GM21360 (cell line): Measurements from ENCODE around the gene CMKLR1.

Experiments
- ATAC-seq: cut with Tn5 transposase; IDR thresholded peaks from one replicate; pipeline ENCODE4 v1.9.1; 2021; ENCODE audit warnings: mild to moderate bottlenecking, moderate library complexity; ENCODE audit not compliant: unreplicated experiment

CMKLR1 gene

GRCh38 chr12:108269224-108269623, 69.9 kb downstream of the CMKLR1 start:
- no peak for ATAC-seq

GRCh38 chr12:108268397-108268796, 70.7 kb downstream of the CMKLR1 start:
- ATAC-seq = no peak

GRCh38 chr12:108267450-108267849, 71.7 kb downstream of the CMKLR1 start:
- no peak for ATAC-seq

- ATAC-seq = no peak
Measured at GRCh38 chr12:108266131-108266530, 73.0 kb downstream of the CMKLR1 start.

GRCh38 chr12:108265505-108265904, 73.6 kb downstream of the CMKLR1 start:
- no peak for ATAC-seq

GRCh38 chr12:108260969-108261368, 78.1 kb downstream of the CMKLR1 start:
- no peak for ATAC-seq

GRCh38 chr12:108260039-108260438, 79.1 kb downstream of the CMKLR1 start:
- ATAC-seq = no peak

- no peak for ATAC-seq
Measured at GRCh38 chr12:108257610-108258106, 81.5 kb downstream of the CMKLR1 start.

GRCh38 chr12:108257004-108257403, 82.1 kb downstream of the CMKLR1 start:
- ATAC-seq = no peak

GRCh38 chr12:108255252-108255602, 83.9 kb downstream of the CMKLR1 start:
- no peak for ATAC-seq

GRCh38 chr12:108254517-108255251, 84.4 kb downstream of the CMKLR1 start:
- no peak for ATAC-seq

- ATAC-seq = no peak
Measured at GRCh38 chr12:108254030-108254429, 85.1 kb downstream of the CMKLR1 start.

GRCh38 chr12:108253540-108253939, 85.6 kb downstream of the CMKLR1 start:
- no peak for ATAC-seq

GRCh38 chr12:108252523-108252922, 86.6 kb downstream of the CMKLR1 start:
- ATAC-seq = no peak

GRCh38 chr12:108248011-108248410, 91.1 kb downstream of the CMKLR1 start:
- ATAC-seq = no peak

- no peak for ATAC-seq
Measured at GRCh38 chr12:108247130-108247529, 92.0 kb downstream of the CMKLR1 start.

GRCh38 chr12:108241986-108242703, 97.0 kb downstream of the CMKLR1 start:
- ATAC-seq = no peak

- ATAC-seq = no peak
Measured at GRCh38 chr12:108240928-108241327, 98.2 kb downstream of the CMKLR1 start.

- no peak for ATAC-seq
Measured at GRCh38 chr12:108240027-108240785, 98.9 kb downstream of the CMKLR1 start.

- no peak for ATAC-seq
Measured at GRCh38 chr12:108239378-108239777, 99.7 kb downstream of the CMKLR1 start.

- ATAC-seq = no peak
Measured at GRCh38 chr12:108238474-108238873, 100.6 kb downstream of the CMKLR1 start.
